GM19023 (cell line): Measurements from ENCODE around the gene FAM174B.

ENCODE experiments used
- ATAC-seq: cut with Tn5 transposase; IDR thresholded peaks from one replicate; pipeline ENCODE4 v1.9.1; 2021; ENCODE audit warnings: mild to moderate bottlenecking, moderate library complexity; ENCODE audit not compliant: unreplicated experiment

The FAM174B gene

GRCh38 chr15:92574566-92574965, 81.0 kb downstream of the FAM174B start:
- ATAC-seq = no peak

- ATAC-seq = no peak
Measured at GRCh38 chr15:92574161-92574560, 81.4 kb downstream of the FAM174B start.

- ATAC-seq = no peak
Measured at GRCh38 chr15:92571824-92572223, 83.8 kb downstream of the FAM174B start.

GRCh38 chr15:92570391-92570790, 85.2 kb downstream of the FAM174B start:
- no peak for ATAC-seq

GRCh38 chr15:92569778-92570177, 85.8 kb downstream of the FAM174B start:
- ATAC-seq = no peak
